Skeletal muscle tissue (tissue), 4 donors: ENCODE results near the gene PRAMEF5. TPM values are rescaled to one million over a fixed set of nuclear protein-coding genes. Genes with fewer than 3 reads are reported as not detected.
"Not testable (repeated sequence)": the region's sequence is repeated elsewhere in the genome, so short reads cannot be mapped to it uniquely, and the experiment has no call there.

Experiments used
- H3K27ac ChIP-seq: one replicate; pipeline ENCODE4 v1.7.0; 2013; ENCODE audit warnings: mild to moderate bottlenecking, low read depth, low read length, inconsistent platforms
- H3K27me3 ChIP-seq, 3 donors: one replicate each; pipeline ENCODE4 v1.7.0; 2013; ENCODE audit warnings: low read length in 3 of 3; ENCODE audit not compliant: control insufficient read depth in 3 of 3, insufficient read depth in 3 of 3
- H3K36me3 ChIP-seq, 3 donors: one replicate each; pipeline ENCODE4 v1.7.0; 2013; ENCODE audit warnings: low read length in 3 of 3; ENCODE audit not compliant: control insufficient read depth in 3 of 3, insufficient read depth in 3 of 3
- H3K4me1 ChIP-seq, 3 donors: one replicate each; pipeline ENCODE4 v1.7.0; 2013; ENCODE audit warnings: low read length in 3 of 3, mild to moderate bottlenecking in 3 of 3; ENCODE audit not compliant: control insufficient read depth in 3 of 3, insufficient read depth in 3 of 3
- H3K4me3 ChIP-seq, 3 donors: one replicate each; pipeline ENCODE4 v1.7.0; 2013; ENCODE audit warnings: low read length in 3 of 3
- H3K9ac ChIP-seq, 3 donors: one replicate each; pipeline ENCODE4 v1.7.0; 2013; ENCODE audit warnings: low read length in 3 of 3, mild to moderate bottlenecking in 3 of 3, moderate library complexity in 2 of 3, low read depth in 1 of 3
- H3K9me3 ChIP-seq, 3 donors: one replicate each; pipeline ENCODE4 v1.7.0; 2013; ENCODE audit warnings: low read length in 3 of 3; ENCODE audit not compliant: control insufficient read depth in 3 of 3
- total RNA-seq: library from RNA; depleted of rRNA; stranded (reverse); fragments of >200 nt; gene quantifications from one replicate; pipeline ENCODE4 v1.2.3, GENCODE V29; 2014
- donor health status: Osteomylitis.

Gene PRAMEF5
- total RNA-seq, 1 donor from 2014 or later, result not detected

- not testable (repeated sequence) for H3K4me1 ChIP-seq, H3K9ac ChIP-seq, H3K27me3 ChIP-seq, H3K9me3 ChIP-seq, H3K4me3 ChIP-seq, H3K36me3 ChIP-seq, H3K27ac ChIP-seq
Observed at GRCh38 chr1:13230601-13231000, 23.4 kb upstream of the PRAMEF5 start.

DNA sequence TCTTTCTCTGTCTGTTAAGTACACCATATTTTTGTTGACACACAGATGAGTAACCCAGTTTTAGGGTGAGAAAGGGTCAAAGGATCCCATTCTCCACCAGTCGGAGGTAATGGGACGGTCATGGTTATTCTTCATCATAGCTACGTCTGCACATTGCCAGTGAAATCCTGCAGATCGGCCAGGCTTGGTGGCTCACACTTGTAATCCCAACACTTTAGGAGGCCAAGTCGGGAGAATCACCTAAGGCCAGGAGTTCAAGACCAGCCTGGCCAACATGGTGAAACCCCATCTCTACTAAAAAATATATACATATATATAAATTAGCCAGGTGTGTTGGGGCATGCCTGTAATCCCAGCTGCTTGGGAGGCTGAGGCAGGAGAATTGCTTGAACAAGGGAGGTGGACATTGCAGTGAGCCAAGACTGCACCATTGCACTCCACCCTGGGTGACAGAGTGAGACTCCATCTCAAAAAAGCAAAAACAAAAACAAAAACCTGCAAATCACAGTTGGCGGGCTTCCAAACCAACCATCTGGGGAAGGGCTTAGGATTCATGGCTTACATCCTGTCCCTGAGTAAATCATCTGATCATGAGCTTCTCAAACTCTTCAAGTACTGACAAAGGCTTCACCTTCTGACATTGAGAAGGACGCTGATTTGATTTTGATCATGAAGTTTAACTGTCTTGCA is 22.8 kb upstream of the PRAMEF5 start:
- not testable (repeated sequence) for H3K4me1 ChIP-seq, H3K36me3 ChIP-seq, H3K9me3 ChIP-seq, H3K27me3 ChIP-seq, H3K4me3 ChIP-seq, H3K9ac ChIP-seq, H3K27ac ChIP-seq

GRCh38 chr1:13232056-13232455 is 21.9 kb upstream of the PRAMEF5 start:
- not testable (repeated sequence) for H3K4me1 ChIP-seq, H3K27ac ChIP-seq, H3K4me3 ChIP-seq, H3K27me3 ChIP-seq, H3K9me3 ChIP-seq, H3K36me3 ChIP-seq, H3K9ac ChIP-seq

DNA sequence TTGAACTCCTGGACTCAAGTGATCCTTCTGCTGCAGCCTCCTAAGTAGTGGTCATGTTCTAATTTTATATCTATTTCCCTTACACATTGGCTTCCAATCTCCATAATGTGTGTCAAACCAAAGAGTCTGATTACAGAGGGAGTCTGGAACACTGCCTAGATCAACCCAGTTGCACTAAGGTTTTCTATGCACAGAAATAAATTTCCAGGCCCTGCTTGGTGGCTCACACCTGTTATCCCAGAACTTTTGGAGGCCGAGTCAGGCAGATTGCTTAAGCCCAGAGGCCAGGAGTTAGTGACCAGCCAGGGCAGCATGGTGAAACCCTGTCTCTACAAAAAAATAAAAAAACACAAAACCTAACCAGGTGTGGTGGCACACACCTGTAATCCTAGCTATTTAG is 19.9 kb upstream of the PRAMEF5 start:
- not testable (repeated sequence) for H3K27ac ChIP-seq, H3K4me3 ChIP-seq, H3K9me3 ChIP-seq, H3K4me1 ChIP-seq, H3K27me3 ChIP-seq, H3K9ac ChIP-seq, H3K36me3 ChIP-seq

- H3K36me3 ChIP-seq, H3K27me3 ChIP-seq, H3K4me3 ChIP-seq, H3K27ac ChIP-seq, H3K4me1 ChIP-seq, H3K9me3 ChIP-seq, H3K9ac ChIP-seq: not testable (repeated sequence)
Observed at GRCh38 chr1:13237572-13237971, 16.4 kb upstream of the PRAMEF5 start.

- H3K36me3 ChIP-seq, H3K9ac ChIP-seq, H3K4me3 ChIP-seq, H3K9me3 ChIP-seq, H3K4me1 ChIP-seq, H3K27me3 ChIP-seq, H3K27ac ChIP-seq: not testable (repeated sequence)
Observed at GRCh38 chr1:13239633-13240032, 14.4 kb upstream of the PRAMEF5 start.

- peaks cover 0 to 11% (median 0%) of the 10 kb centered on the region in 3 donors for H3K27me3 ChIP-seq
Observed at GRCh38 chr1:13243536-13244263, 10.3 kb upstream of the PRAMEF5 start.

GRCh38 chr1:13245841-13246553 is 8.0 kb upstream of the PRAMEF5 start:
- H3K4me3 ChIP-seq, H3K27ac ChIP-seq, H3K4me1 ChIP-seq, H3K36me3 ChIP-seq, H3K9me3 ChIP-seq, H3K9ac ChIP-seq: not testable (repeated sequence)
- peaks cover 0 to 11% (median 0%) of the 10 kb centered on the region in 3 donors for H3K27me3 ChIP-seq

More at GRCh38 chr1:13243536-13244263, 10.3 kb upstream of the PRAMEF5 start:
- H3K4me3 ChIP-seq, H3K4me1 ChIP-seq, H3K27ac ChIP-seq, H3K36me3 ChIP-seq, H3K9me3 ChIP-seq, H3K9ac ChIP-seq: not testable (repeated sequence)

DNA sequence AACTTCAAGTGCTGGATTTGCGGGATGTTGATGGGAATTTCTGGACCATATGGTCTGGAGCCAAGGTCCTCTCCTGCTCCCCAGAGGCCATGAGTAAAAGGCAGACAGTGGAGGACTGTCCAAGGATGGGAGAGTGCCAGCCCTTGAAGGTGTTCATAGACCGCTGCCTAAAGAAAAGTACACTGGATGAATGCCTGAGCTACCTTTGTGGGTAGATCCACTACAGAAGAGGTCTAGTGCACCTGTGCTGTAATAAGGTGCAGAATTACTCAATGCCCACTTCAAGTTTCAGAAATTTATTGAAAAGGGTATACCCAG is 7.5 kb upstream of the PRAMEF5 start:
- not testable (repeated sequence) for H3K4me1 ChIP-seq, H3K36me3 ChIP-seq, H3K9me3 ChIP-seq, H3K27ac ChIP-seq, H3K9ac ChIP-seq, H3K4me3 ChIP-seq
- peaks cover 0 to 11% (median 0%) of the 10 kb centered on the region in 3 donors for H3K27me3 ChIP-seq

GRCh38 chr1:13247122-13247521 is 6.9 kb upstream of the PRAMEF5 start:
- H3K4me1 ChIP-seq, H3K9ac ChIP-seq, H3K36me3 ChIP-seq, H3K27ac ChIP-seq, H3K27me3 ChIP-seq, H3K4me3 ChIP-seq, H3K9me3 ChIP-seq: not testable (repeated sequence)
